Kidney (tissue), 14 donors: Measurements from ENCODE around the gene NLGN3. TPM values are rescaled to one million over a fixed set of nuclear protein-coding genes. Genes with fewer than 3 reads are reported as not detected.
A peak's percentile ranks its signal among the peaks of the same experiment; 100 is the strongest.
"Not testable (repeated sequence)": the region's sequence is repeated elsewhere in the genome, so short reads cannot be mapped to it uniquely, and the experiment has no call there.

Experiments used
- DNase-seq, 5 donors: peaks; one replicate each; pipeline ENCODE4 v3.0.0-alpha.2; 2013 to 2020
- FAIRE-seq: peaks from 2 replicates; lab custom pipeline; 2012; peaks lifted over from hg19 to GRCh38; lab: Jason Lieb, UNC
- H3K27ac ChIP-seq, 2 donors: one replicate each; pipeline ENCODE4 v1.7.0; 2013; ENCODE audit warnings: low read depth in 2 of 2, low read length in 2 of 2, inconsistent platforms in 1 of 2
- H3K27me3 ChIP-seq: one replicate; pipeline ENCODE4 v1.7.1; 2013; ENCODE audit warnings: low read length, inconsistent platforms; ENCODE audit not compliant: control insufficient read depth, insufficient read depth
- H3K36me3 ChIP-seq, 3 donors: one replicate each; pipeline versions ENCODE4 v1.7.0 to v1.7.1; 2013; ENCODE audit warnings: low read length in 3 of 3, control low read depth in 1 of 3, inconsistent platforms in 1 of 3; ENCODE audit not compliant: insufficient read depth in 3 of 3, control insufficient read depth in 2 of 3
- H3K4me1 ChIP-seq, 3 donors: one replicate each; pipeline versions ENCODE4 v1.7.0 to v1.7.1; 2013; ENCODE audit warnings: low read length in 3 of 3, inconsistent platforms in 1 of 3, low read depth in 1 of 3; ENCODE audit not compliant: control insufficient read depth in 2 of 3, insufficient read depth in 2 of 3
- H3K4me3 ChIP-seq, 3 donors: one replicate each; pipeline versions ENCODE4 v1.7.0 to v1.8.1; 2013; ENCODE audit warnings: low read length in 3 of 3, control low read depth in 1 of 3, inconsistent platforms in 1 of 3
- H3K9ac ChIP-seq, 3 donors: one replicate each; pipeline versions ENCODE4 v1.7.0 to v1.7.1; 2013; ENCODE audit warnings: low read length in 3 of 3, control low read depth in 1 of 3, inconsistent platforms in 1 of 3
- H3K9me3 ChIP-seq, 3 donors: one replicate each; pipeline versions ENCODE4 v1.7.0 to v1.7.1; 2013; ENCODE audit warnings: low read length in 3 of 3, control low read depth in 1 of 3, inconsistent platforms in 1 of 3; ENCODE audit not compliant: control insufficient read depth in 2 of 3, insufficient read depth in 1 of 3
- intact Hi-C: fragments of 100-400 bp; cut with DNase I; formaldehyde crosslinking; loops from one replicate; pipeline ENCODE4 v1.11.1; 2022
- polyA plus RNA-seq: library from polyadenylated mRNA; stranded (reverse); fragments of 350-450 nt; fragmentation: Illumina TruSeq; extraction: RNeasy Lipid Tissue Mini Kit (QIAGEN cat#74804); gene quantifications from one replicate; pipeline ENCODE4 v1.2.3, GENCODE V29; 2014; ENCODE audit warnings: low read depth, low replicate concordance; ENCODE audit not compliant: insufficient read depth
- total RNA-seq: library from RNA; stranded (reverse); fragmentation: NEBNext Ultra II Directional; extraction: Animal tissue kit (Norgen Biotek cat#: 25700); gene quantifications from one replicate; pipeline ENCODE4 v1.2.1, GENCODE V29; 2021
- TF ChIP-seq, protein P1 (sequence below): IDR thresholded peaks from 3 replicates; pipeline ENCODE4 v1.5.1; 2012; ENCODE audit warnings: mild to moderate bottlenecking, moderate library complexity, borderline replicate concordance; ENCODE audit not compliant: insufficient read depth; ENCODE audit errors: extremely low read depth
- donor health status: control.
- donor health status: control.
- donor health status: control.
- donor health status: control.
- donor health status: control.
- donor health status: DM: yes; HTN: yes; CAD: no.
- donor health status: Normal renal cell carcinoma (clear cell type).

NLGN3 gene
- total and polyA plus RNA-seq, 2 donors from 2014 or later = 0.82 to 0.97 TPM

DNA sequence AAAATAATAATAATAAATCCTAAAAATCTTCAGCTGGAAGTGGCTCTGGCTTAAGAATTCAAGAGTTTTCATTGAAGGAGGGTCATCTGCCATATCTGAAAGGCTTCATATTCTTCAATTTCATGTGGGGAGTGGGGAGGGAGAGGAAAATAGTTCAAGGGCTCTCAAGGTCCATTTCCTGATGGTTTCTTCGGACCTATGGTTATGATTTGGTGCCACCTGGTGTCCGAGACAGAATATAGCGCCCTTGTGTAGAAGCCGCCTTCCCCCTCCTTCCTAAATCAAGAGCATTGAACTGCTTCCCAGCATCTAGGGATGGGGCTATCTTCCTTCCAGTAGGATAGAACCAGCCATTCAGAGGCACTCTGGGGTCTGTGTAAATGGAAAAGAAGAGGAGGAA, 34.3 kb downstream of the NLGN3 start:
- intact Hi-C loops = no loop called here
- FAIRE-seq (peak; percentile 55), DNase-seq (peak in 4 of 5 donors; percentile 44 to 84 (median 64))
- TF ChIP-seq, protein P1, sequence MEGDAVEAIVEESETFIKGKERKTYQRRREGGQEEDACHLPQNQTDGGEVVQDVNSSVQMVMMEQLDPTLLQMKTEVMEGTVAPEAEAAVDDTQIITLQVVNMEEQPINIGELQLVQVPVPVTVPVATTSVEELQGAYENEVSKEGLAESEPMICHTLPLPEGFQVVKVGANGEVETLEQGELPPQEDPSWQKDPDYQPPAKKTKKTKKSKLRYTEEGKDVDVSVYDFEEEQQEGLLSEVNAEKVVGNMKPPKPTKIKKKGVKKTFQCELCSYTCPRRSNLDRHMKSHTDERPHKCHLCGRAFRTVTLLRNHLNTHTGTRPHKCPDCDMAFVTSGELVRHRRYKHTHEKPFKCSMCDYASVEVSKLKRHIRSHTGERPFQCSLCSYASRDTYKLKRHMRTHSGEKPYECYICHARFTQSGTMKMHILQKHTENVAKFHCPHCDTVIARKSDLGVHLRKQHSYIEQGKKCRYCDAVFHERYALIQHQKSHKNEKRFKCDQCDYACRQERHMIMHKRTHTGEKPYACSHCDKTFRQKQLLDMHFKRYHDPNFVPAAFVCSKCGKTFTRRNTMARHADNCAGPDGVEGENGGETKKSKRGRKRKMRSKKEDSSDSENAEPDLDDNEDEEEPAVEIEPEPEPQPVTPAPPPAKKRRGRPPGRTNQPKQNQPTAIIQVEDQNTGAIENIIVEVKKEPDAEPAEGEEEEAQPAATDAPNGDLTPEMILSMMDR = peak; percentile 63
- Histone ChIP-seq H3K4me3 (no peak overlapping the region), H3K36me3 (no peaks in the 10 kb centered on the region), H3K9ac (no peak overlapping the region), H3K9me3 (no peaks in the 10 kb centered on the region), H3K27ac (no peak overlapping the region), H3K27me3 (no peaks in the 10 kb centered on the region), H3K4me1 (peaks cover 0 to 4% (median 4%) of the 10 kb centered on the region in 3 donors)

DNA sequence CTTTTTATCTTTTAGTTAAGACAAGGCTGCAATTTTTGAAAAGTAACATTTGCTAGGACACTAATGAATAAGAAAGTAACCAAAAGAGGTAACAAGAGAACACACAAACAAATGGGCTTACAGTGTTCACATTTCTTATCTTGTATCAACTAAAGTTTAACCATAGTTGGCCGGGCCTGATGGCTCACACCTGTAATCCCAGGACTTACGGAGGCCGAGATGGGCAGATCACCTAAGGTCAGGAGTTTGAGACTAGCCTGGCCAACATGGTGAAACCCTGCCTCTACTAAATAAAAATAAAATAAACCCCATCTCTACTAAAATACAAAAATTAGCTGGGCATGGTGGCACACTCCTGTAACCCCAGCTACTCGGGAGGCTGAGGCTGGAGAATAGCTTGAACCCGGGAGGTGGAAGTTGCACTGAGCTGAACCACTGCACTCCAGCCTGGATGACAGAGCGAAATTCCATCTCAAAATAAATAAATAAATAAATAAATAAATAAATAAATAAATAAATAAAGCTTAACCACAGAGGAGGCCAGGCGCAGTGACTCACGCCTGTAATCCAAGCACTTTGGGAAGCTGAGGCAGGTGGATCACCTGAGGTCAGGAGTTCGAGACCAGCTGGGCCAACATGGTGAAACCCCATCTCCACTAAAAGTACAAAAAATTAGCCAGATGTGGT, 36.1 kb downstream of the NLGN3 start:
- H3K36me3 ChIP-seq, H3K9ac ChIP-seq, FAIRE-seq, H3K27me3 ChIP-seq, intact Hi-C loops, H3K4me3 ChIP-seq, DNase-seq, H3K4me1 ChIP-seq, H3K27ac ChIP-seq, H3K9me3 ChIP-seq: not testable (repeated sequence)

DNA sequence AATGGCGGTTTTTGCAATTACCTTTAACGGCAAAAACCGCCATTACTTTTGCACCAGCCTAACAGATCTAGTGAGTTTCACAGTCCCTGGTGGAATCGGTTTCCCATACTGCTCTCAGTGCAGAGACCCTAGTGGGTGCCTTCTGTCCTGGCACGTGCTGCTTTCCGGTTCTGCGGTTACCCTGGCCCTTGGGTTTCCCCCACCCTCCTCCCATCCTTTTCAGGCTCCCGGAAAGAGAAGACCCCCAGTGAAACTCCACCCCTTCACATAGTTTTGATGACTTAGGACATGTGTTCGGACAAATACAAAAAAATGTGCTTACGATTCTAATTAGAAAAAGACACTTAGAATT, 36.9 kb downstream of the NLGN3 start:
- no peak for FAIRE-seq
- H3K4me3 ChIP-seq = peak overlapping the region; percentile 84 to 86 (median 86)
- peak overlapping the region; percentile 55 to 86 (median 77) for H3K9ac ChIP-seq

More for the DNA sequence above, 36.9 kb downstream of the NLGN3 start:
- peak in 1 of 5 donors; percentile 55 for DNase-seq
- no peaks in the 10 kb centered on the region for H3K9me3 ChIP-seq
- intact Hi-C loops = no loop called here
- H3K4me1 ChIP-seq = peaks cover 0 to 4% (median 4%) of the 10 kb centered on the region in 3 donors
- no peaks in the 10 kb centered on the region for H3K36me3 ChIP-seq
- TF ChIP-seq, protein P1 = no peak
- H3K27me3 ChIP-seq = no peaks in the 10 kb centered on the region
- peak overlapping the region; percentile 84 to 87 for H3K27ac ChIP-seq
